HS-27A (cell line): Measurements from ENCODE around the gene DRICH1.
"Not testable (repeated sequence)": the region's sequence is repeated elsewhere in the genome, so short reads cannot be mapped to it uniquely, and the experiment has no call there.

ENCODE experiments used
- DNase-seq: peaks from one replicate; pipeline ENCODE4 v3.0.0-alpha.2; 2012; ENCODE audit warnings: low read depth, missing footprints

The DRICH1 gene

DNA sequence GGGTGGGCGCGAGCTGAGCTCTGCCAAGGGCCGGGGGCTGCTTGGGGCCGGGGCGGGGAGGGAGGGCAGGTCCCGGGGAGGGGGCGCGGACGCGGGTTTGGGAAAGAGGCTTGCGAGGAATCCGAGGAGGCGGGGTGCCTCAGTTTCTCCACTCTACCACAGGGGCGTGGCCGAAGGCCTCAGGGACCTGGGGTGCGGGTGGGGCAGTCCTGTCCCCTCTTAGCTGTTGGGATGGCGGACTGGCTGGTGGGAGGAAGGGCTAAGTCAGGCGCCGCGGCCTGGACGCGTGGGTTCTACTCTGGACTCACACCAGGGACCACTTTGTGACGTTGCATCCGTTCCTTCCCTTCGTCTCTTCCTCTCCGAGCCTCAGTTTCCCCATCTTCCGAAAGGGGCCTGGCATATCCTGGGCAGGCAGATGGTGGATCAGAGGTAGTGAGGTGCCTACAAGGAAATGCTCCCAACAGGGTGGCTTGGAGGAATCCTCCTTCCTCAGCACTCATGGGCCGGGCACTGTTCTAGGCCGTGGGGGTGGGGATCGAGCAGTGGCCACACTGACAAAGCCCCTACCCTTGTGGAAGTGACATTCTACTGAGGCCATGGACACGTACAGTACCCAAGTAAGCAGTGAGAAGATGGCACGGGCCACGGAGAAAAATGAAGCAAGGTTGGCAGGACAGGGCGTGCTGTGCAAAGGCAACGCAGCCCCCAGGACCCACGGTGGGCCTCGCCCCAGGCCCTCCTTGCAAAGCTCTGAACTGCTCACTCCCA is 65.2 kb downstream of the DRICH1 start:
- DNase-seq: no peak

DNA sequence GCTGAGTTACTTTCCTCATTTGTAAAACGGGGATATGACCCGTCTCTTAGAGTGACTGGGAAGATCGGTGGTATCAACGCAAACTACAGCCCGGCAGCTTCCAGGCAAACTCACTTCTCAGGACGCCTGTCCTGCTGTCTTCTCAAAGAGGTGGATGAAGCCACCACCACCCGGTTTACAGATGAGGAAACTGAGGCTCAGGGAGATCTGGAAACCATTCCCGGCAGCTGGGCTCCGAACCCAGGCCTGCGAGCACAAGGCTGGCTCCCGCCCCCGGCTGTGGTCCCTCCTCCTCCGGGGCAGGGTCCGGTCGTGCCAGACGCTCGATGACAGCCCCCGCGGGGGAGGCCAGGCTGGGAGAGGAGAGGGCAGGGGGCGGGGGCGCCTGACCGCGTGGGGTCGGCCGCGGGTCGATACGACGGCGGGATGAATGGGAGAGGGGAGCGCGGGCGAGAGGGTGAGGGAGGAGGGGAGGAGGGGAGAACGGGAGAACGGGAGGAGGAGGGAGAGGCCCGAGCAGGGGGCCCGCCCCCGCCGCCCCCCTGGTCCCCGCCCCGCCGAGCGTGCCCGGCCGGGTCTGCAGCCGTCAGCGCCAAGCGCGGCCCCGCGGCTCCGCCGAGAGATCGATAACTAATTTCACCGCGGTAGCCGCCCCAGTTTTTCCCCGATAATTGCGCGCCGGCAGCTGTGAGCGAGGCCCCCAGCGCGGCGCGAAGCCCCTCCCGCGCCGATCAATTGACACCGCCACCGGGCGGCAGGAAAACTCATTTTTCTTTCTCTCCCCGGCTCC is 66.0 kb downstream of the DRICH1 start:
- no peak for DNase-seq

DNA sequence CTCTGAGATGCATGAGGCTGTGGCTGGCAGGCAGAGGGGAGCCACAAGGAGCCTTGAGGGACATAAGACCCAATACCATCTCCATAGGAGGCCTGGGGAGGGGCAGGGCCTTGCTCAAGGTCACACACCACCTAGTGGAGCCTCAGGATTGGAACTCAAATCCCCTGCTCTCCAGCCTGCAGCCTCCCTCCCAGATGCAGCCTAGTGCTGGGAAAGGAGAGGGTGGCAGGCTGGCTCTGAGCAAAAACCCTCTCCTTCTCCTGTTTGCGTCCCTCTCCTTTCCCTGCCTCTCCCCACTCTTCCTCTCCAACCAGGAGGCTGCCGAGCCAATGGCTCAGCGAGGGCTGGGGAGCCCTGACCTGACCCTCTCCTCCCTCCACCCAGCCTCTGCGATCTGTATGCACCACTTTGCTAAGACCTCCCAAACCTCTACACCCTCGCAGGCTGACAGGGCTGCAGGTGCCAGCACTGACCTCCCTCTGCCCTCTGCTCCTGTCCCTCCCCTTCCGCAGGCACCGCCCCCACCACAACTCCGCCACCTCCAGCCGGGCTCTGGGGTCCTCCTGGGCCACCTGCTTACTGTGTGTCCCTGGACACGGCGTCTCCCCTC is 66.7 kb downstream of the DRICH1 start:
- no peak for DNase-seq

DNA sequence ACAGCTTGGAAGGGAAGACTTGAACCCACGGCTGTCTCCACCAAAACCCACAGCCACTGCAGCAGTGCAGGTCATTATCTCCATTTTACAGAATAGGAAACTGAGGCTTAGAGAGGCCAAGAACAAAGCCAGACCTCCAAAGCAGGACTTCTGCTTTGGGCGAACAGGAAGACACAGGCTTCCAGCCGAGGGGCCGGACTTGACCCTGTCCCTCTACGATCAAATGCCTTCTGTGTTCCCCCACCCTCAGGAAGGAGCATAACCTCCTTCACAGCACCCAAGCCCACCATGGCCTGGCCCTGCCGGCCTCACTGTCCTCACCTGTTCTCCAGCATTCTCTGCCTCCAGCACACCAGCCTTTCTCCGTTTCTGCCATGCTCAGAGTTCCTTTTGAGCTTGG is 67.8 kb downstream of the DRICH1 start:
- no peak for DNase-seq

DNA sequence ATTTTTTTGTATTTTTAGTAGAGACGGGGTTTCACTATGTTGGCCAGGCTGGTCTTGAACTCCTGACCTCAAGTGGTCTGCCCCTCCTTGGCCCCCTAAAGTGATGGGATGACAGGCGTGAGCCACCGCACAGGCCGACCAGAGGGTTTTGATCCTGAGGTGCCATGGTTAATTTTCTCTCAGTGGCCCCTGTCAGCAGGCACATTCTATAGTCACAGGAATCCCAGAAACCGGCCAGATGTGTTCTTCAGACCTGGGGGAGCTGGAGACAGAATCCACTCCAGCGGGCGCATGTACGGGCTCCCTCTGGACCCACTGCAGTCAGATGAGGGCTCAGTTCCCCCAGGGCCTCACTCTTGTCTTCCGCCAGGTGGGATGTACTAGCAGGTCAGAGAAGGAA is 69.0 kb downstream of the DRICH1 start:
- no peak for DNase-seq

DNA sequence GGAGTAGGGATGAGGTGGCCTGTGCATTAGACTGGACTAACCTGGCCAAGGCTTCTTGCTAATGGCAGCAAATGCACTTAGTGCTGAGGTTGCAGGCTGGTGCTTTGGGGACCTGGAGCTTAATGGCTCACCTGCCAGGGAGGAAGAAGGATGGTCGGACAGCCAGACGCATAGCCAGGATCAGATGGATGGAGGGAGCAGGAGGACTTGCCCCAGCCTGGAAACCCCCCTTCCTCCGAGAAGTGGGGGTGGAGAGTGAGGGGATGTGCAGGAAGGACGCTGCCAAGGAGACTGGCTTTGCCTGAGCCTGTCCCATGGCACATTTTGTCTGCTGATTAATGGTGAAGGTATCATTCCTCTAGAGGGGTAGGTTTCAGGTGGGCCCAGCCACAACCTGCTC is 69.9 kb downstream of the DRICH1 start:
- no peak for DNase-seq

DNA sequence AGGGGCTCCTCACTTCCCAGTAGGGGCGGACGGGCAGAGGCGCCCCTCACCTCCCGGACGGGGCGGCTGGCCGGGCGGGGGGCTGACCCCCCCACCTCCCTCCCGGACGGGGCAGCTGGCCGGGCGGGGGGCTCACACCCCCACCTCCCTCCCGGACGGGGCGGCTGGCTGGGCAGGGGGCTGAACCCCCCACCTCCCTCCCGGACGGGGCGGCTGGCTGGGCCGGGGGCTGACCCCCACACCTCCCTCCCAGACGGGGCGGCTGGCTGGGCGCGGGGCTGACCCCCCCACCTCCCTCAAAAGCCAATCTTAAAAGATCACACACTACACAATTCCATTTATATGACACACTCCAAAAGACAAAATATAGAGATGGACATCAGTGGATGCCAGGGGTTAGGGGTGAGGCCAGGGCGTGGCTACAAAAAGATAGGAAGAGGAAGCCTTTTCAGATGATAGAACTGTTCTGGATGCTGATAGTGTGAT is 71.1 kb downstream of the DRICH1 start:
- not testable (repeated sequence) for DNase-seq

DNA sequence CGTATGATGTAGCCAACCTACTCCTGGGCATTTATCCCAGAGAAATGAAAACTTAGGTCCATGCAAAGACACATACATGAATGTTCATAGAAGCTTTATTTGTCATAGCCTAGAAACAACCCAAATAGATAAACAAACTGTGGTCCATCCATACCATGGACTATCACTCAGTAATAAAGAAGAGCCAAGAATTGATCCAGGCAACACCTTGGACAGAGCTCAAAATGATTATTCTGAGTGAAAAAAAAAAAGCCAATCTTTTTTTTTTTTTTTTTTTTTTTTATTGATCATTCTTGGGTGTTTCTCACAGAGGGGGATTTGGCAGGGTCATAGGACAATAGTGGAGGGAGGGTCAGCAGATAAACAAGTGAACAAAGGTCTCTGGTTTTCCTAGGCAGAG is 71.9 kb downstream of the DRICH1 start:
- DNase-seq: not testable (repeated sequence)
